ENCODE results near the gene HHAT. TPM values are rescaled to one million over a fixed set of nuclear protein-coding genes. Genes with fewer than 3 reads are reported as not detected.

The HHAT gene
- total and polyA plus RNA-seq, 2 donors (not counting 3 experiments of a cell fraction or from before 2014, with no cell fraction given) = 2.4 to 4.3 TPM

DNA sequence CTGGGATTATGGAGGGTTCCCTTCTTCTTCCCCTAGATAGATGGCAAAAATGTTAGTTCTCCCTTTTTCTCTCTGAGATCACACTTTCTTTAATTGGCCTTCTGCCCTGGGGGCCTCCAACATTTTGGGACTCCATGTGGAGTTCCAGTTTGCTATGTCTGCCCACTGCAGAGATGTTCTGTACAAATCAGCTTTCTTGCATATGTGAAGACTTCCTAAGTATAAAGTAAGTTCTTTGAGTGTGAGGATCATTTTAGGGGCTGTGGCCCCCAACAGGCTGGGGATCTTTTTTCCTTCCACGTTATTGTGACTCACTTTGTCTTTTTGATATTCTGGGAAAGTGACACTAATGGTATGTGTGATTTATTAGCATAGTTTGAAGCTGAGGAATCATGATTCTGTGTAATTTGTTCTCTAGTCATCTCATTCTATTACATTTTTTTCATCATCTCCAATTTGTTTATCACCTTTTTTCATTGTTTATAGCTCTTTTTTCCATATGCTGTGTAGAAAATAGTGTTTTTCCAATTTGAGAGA lies 48.2 kb downstream of the HHAT start:
- intact Hi-C loops (cut with micrococcal nuclease) (loop anchor here (10.0 kb wide), 1 partner anchor 512 kb away; no protein-coding TSS in a partner anchor), dilution Hi-C loops (cut with MboI; ENCODE audit: extremely low pct_ligation_motif_present, low sequenced_read_pairs) (no loop called here)
- H3K9me1 ChIP-seq (replicated peaks; ENCODE audit: control insufficient read depth, extremely low read depth, insufficient read depth, low read length) = no peaks in the 10 kb centered on the region
- BruUV-seq (replicated peaks) = no TSS peak
- POLR2A ChIA-PET = no interaction called here
- H3K9me3 ChIP-seq (replicated peaks; ENCODE audit: control insufficient read depth, insufficient read depth, low read length) = no peaks in the 10 kb centered on the region
- H2AFZ ChIP-seq (ENCODE audit: low read depth, low read length) = no peak overlapping the region
- CTCF ChIA-PET = interaction anchor here (0.8 to 1.9 kb wide), 3 partner anchors 13 to 23 kb away, joined by 4 to 6 read pairs (median 5); no protein-coding TSS in a partner anchor
- FAIRE-seq (no peak), DNase-seq (ENCODE audit: low read depth, low spot score) (no peak)
- H3K27me3 ChIP-seq (ENCODE audit: control insufficient read depth in 2 of 2, insufficient read depth in 2 of 2, low read length in 2 of 2) = no peaks in the 10 kb centered on the region
- no peak overlapping the region for H3K4me3 ChIP-seq (replicated peaks in 1 of 3; ENCODE audit: insufficient read depth in 1 of 3, low read depth in 1 of 3, low read length in 3 of 3)
- H3K9ac ChIP-seq (replicated peaks; ENCODE audit: extremely low read depth, insufficient read depth, low read length) = no peak overlapping the region
- no peaks in the 10 kb centered on the region for H4K20me1 ChIP-seq (replicated peaks; ENCODE audit: control insufficient read depth, extremely low read depth, insufficient read depth, low read length)
- no peaks in the 10 kb centered on the region for H3K36me3 ChIP-seq (ENCODE audit: control insufficient read depth in 2 of 2, extremely low read depth in 1 of 2, insufficient read depth in 2 of 2, low read length in 2 of 2)
- H3K4me1 ChIP-seq (ENCODE audit: control insufficient read depth, extremely low read depth, insufficient read depth, low read length) = peaks cover 7% of the 10 kb centered on the region
- H3K27ac ChIP-seq (ENCODE audit: insufficient read depth, low read depth, low read length) = no peak overlapping the region
- H3K4me2 ChIP-seq (ENCODE audit: insufficient read depth, low read length) = no peak overlapping the region
- H3K79me2 ChIP-seq (ENCODE audit: control insufficient read depth, insufficient read depth, low read length) = no peaks in the 10 kb centered on the region
- TF ChIP-seq POLR2AphosphoS5 (IDR thresholded peaks at IDR 0.05; ENCODE audit: insufficient read depth, low read depth, low read length) = no peak
- TF ChIP-seq JUN (IDR thresholded peaks at IDR 0.05; ENCODE audit: borderline replicate concordance, insufficient read depth, insufficient read length, low read depth) = no peak
- TF ChIP-seq FOS (IDR thresholded peaks at IDR 0.05; ENCODE audit: borderline replicate concordance, insufficient read depth, low read length) = no peak
- TF ChIP-seq POLR2A (IDR thresholded peaks at IDR 0.05; ENCODE audit: low read depth, low read length) = no peak
- TF ChIP-seq, protein P1, sequence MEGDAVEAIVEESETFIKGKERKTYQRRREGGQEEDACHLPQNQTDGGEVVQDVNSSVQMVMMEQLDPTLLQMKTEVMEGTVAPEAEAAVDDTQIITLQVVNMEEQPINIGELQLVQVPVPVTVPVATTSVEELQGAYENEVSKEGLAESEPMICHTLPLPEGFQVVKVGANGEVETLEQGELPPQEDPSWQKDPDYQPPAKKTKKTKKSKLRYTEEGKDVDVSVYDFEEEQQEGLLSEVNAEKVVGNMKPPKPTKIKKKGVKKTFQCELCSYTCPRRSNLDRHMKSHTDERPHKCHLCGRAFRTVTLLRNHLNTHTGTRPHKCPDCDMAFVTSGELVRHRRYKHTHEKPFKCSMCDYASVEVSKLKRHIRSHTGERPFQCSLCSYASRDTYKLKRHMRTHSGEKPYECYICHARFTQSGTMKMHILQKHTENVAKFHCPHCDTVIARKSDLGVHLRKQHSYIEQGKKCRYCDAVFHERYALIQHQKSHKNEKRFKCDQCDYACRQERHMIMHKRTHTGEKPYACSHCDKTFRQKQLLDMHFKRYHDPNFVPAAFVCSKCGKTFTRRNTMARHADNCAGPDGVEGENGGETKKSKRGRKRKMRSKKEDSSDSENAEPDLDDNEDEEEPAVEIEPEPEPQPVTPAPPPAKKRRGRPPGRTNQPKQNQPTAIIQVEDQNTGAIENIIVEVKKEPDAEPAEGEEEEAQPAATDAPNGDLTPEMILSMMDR (IDR thresholded peaks at IDR 0.05; ENCODE audit: extremely low read depth in 1 of 2, insufficient read depth in 1 of 2, low read depth in 1 of 2, low read length in 2 of 2) = no peak
- no peak for TF ChIP-seq MYC (IDR thresholded peaks at IDR 0.05; ENCODE audit: low read depth, low read length)
- TF ChIP-seq GATA2 (IDR thresholded peaks at IDR 0.05; ENCODE audit: insufficient read depth, insufficient read length, low read depth, low read length) = no peak
- no peak for TF ChIP-seq EZH2 (IDR thresholded peaks at IDR 0.05; ENCODE audit: borderline replicate concordance, low read depth, low read length, severe bottlenecking)
- TF ChIP-seq, protein P2, sequence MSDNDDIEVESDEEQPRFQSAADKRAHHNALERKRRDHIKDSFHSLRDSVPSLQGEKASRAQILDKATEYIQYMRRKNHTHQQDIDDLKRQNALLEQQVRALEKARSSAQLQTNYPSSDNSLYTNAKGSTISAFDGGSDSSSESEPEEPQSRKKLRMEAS (IDR thresholded peaks at IDR 0.05; ENCODE audit: insufficient read depth, insufficient read length) = no peak
